H9 (cell line): ENCODE results near the gene PNPLA6. TPM values are rescaled to one million over a fixed set of nuclear protein-coding genes. Genes with fewer than 3 reads are reported as not detected.

Source experiments
- DNase-seq: peaks from one replicate; pipeline ENCODE4 v3.0.0-alpha.2; 2017
- H2AFZ ChIP-seq: one replicate; pipeline ENCODE4 v1.6.1; 2013; ENCODE audit warnings: mild to moderate bottlenecking, low read length, control low read depth, moderate library complexity
- H2AK5ac ChIP-seq: 2 replicates; pipeline ENCODE4 v1.6.1; 2013; ENCODE audit warnings: low read length, control low read depth, mixed read lengths; ENCODE audit not compliant: insufficient read length
- H2BK120ac ChIP-seq: one replicate; pipeline ENCODE4 v1.6.1; 2013; ENCODE audit warnings: low read depth, mild to moderate bottlenecking, low read length, control low read depth, inconsistent platforms; ENCODE audit not compliant: poor library complexity, severe bottlenecking
- H2BK12ac ChIP-seq: 2 replicates; pipeline ENCODE4 v1.6.1; 2013; ENCODE audit warnings: low read length, control low read depth, mixed read lengths, low read depth; ENCODE audit not compliant: insufficient read length
- H2BK15ac ChIP-seq: 2 replicates; pipeline ENCODE4 v1.6.1; 2013; ENCODE audit warnings: low read depth, low read length, control low read depth
- H2BK20ac ChIP-seq: one replicate; pipeline ENCODE4 v1.6.1; 2013; ENCODE audit warnings: low read depth, mild to moderate bottlenecking, low read length, control low read depth, inconsistent platforms; ENCODE audit not compliant: poor library complexity, severe bottlenecking
- H2BK5ac ChIP-seq: 2 replicates; pipeline ENCODE4 v1.6.1; 2013; ENCODE audit warnings: low read length, control low read depth, mixed read lengths; ENCODE audit not compliant: insufficient read length
- H3K14ac ChIP-seq: 2 replicates; pipeline ENCODE4 v1.6.1; 2013; ENCODE audit warnings: low read length, control low read depth; ENCODE audit not compliant: insufficient read depth
- H3K18ac ChIP-seq: 2 replicates; pipeline ENCODE4 v1.6.1; 2013; ENCODE audit warnings: low read depth, mild to moderate bottlenecking, mixed read lengths, low read length, control low read depth; ENCODE audit not compliant: insufficient read length
- H3K23ac ChIP-seq: 2 replicates; pipeline ENCODE4 v1.6.1; 2013; ENCODE audit warnings: low read length, control low read depth, mixed read lengths, low read depth; ENCODE audit not compliant: insufficient read length
- H3K23me2 ChIP-seq: 2 replicates; pipeline ENCODE4 v1.6.1; 2013; ENCODE audit warnings: low read depth, mild to moderate bottlenecking, mixed read lengths, low read length, control low read depth; ENCODE audit not compliant: insufficient read length, poor library complexity, severe bottlenecking
- H3K27ac ChIP-seq: 2 replicates; pipeline ENCODE4 v1.5.1; 2013; ENCODE audit warnings: low read length, control low read depth, mixed read lengths, low read depth; ENCODE audit not compliant: insufficient read length
- H3K27me3 ChIP-seq: 2 replicates; pipeline ENCODE4 v1.6.1; 2013; ENCODE audit warnings: low read length, control low read depth, inconsistent platforms; ENCODE audit not compliant: insufficient read depth
- H3K4ac ChIP-seq: 2 replicates; pipeline ENCODE4 v1.6.1; 2013; ENCODE audit warnings: low read depth, mild to moderate bottlenecking, control low read depth, inconsistent platforms, low read length, moderate library complexity
- H3K4me1 ChIP-seq: 2 replicates; pipeline ENCODE4 v1.6.1; 2013; ENCODE audit warnings: low read length, control low read depth, inconsistent platforms; ENCODE audit not compliant: insufficient read depth
- H3K4me2 ChIP-seq: 2 replicates; pipeline ENCODE4 v1.6.1; 2013; ENCODE audit warnings: low read length, control low read depth, mixed read lengths; ENCODE audit not compliant: insufficient read length, insufficient read depth
- H3K56ac ChIP-seq: 2 replicates; pipeline ENCODE4 v1.6.1; 2013; ENCODE audit warnings: low read depth, mild to moderate bottlenecking, mixed read lengths, low read length, control low read depth; ENCODE audit not compliant: insufficient read length
- H3K79me1 ChIP-seq: 2 replicates; pipeline ENCODE4 v1.6.1; 2013; ENCODE audit warnings: low read depth, mild to moderate bottlenecking, moderate library complexity, low read length, control low read depth, inconsistent platforms; ENCODE audit not compliant: insufficient read depth, poor library complexity, severe bottlenecking
- H3K79me2 ChIP-seq: 2 replicates; pipeline ENCODE4 v1.6.1; 2013; ENCODE audit warnings: low read length, control low read depth, inconsistent platforms; ENCODE audit not compliant: insufficient read depth
- H3K9ac ChIP-seq: 2 replicates; pipeline ENCODE4 v1.6.1; 2013; ENCODE audit warnings: low read length, control low read depth, mixed read lengths; ENCODE audit not compliant: insufficient read length; ENCODE audit errors: extremely low read depth
- H3K9me3 ChIP-seq: one replicate; pipeline ENCODE4 v1.6.1; 2013; ENCODE audit warnings: low read depth, low read length, inconsistent platforms; ENCODE audit not compliant: control insufficient read depth
- H3T11ph ChIP-seq: one replicate; pipeline ENCODE4 v1.6.1; 2013; ENCODE audit warnings: mild to moderate bottlenecking, low read length, control low read depth, inconsistent platforms
- H4K20me1 ChIP-seq: one replicate; pipeline ENCODE4 v1.6.1; 2013; ENCODE audit not compliant: control insufficient read depth, insufficient read length, insufficient read depth
- H4K5ac ChIP-seq: 2 replicates; pipeline ENCODE4 v1.6.1; 2013; ENCODE audit warnings: low read depth, mild to moderate bottlenecking, mixed read lengths, low read length, control low read depth; ENCODE audit not compliant: insufficient read length
- H4K8ac ChIP-seq: replicated peaks from 2 replicates; pipeline ENCODE4 v1.6.1; 2013; ENCODE audit warnings: low read length, control low read depth, mixed read lengths, low read depth; ENCODE audit not compliant: insufficient read length
- H4K91ac ChIP-seq: 2 replicates; pipeline ENCODE4 v1.6.1; 2013; ENCODE audit warnings: low read depth, mild to moderate bottlenecking, moderate library complexity, mixed read lengths, low read length, control low read depth; ENCODE audit not compliant: insufficient read length
- H3K27ac Mint-ChIP-seq, 3 experiments: 2 replicates in 2 of 3; 3 replicates in 1 of 3; pipeline ENCODE4 v1.8.0; 2020 to 2021; ENCODE audit warnings: mixed read lengths in 3 of 3, mild to moderate bottlenecking in 1 of 3, moderate library complexity in 1 of 3
- H3K27me3 Mint-ChIP-seq: 2 replicates; pipeline ENCODE4 v1.8.0; 2021; ENCODE audit warnings: low read depth, mild to moderate bottlenecking, moderate library complexity, mixed read lengths
- H3K36me3 Mint-ChIP-seq, 3 experiments: 2 replicates in 2 of 3; 3 replicates in 1 of 3; pipeline ENCODE4 v1.8.0; 2020 to 2021; ENCODE audit warnings: low read depth in 3 of 3, mixed read lengths in 3 of 3; ENCODE audit not compliant: insufficient read depth in 1 of 3
- H3K4me1 Mint-ChIP-seq, 2 experiments: 2 replicates each; pipeline ENCODE4 v1.8.0; 2020; ENCODE audit warnings: mixed read lengths in 2 of 2
- H3K4me3 Mint-ChIP-seq, 2 experiments: 2 replicates in 1 of 2; 3 replicates in 1 of 2; pipeline ENCODE4 v1.8.0; 2020 to 2021; ENCODE audit warnings: mild to moderate bottlenecking in 2 of 2, mixed read lengths in 2 of 2, moderate library complexity in 1 of 2
- H3K9me3 Mint-ChIP-seq, 2 experiments: 2 replicates in 1 of 2; 3 replicates in 1 of 2; pipeline ENCODE4 v1.8.0; 2020; ENCODE audit warnings: mild to moderate bottlenecking in 2 of 2, mixed read lengths in 2 of 2, moderate library complexity in 1 of 2
- WGBS: extraction: QIAGEN DNeasy Blood & Tissue Kit; methylation state at CpG from one replicate; pipeline ENCODE4 v1.1.7; 2013; ENCODE audit warnings: missing lambda C conversion rate, low lambda C conversion rate, mixed read lengths; ENCODE audit not compliant: insufficient read length; ENCODE audit errors: extremely low coverage; 5-methylcytosine and 5-hydroxymethylcytosine counted together
- total RNA-seq: library from RNA; stranded (reverse); gene quantifications from 2 replicates; pipeline ENCODE4 v1.2.1, GENCODE V29; 2021
- TF ChIP-seq, protein P1 (sequence below): fragments of 200-600 bp; sonication (generic); conservative IDR thresholded peaks from 3 replicates; pipeline ENCODE4 v1.8.0; 2021; ENCODE audit warnings: antibody characterized with exemption, mild to moderate bottlenecking

Gene PNPLA6
- total RNA-seq, 1 experiment from 2014 or later, result 130 TPM

DNA sequence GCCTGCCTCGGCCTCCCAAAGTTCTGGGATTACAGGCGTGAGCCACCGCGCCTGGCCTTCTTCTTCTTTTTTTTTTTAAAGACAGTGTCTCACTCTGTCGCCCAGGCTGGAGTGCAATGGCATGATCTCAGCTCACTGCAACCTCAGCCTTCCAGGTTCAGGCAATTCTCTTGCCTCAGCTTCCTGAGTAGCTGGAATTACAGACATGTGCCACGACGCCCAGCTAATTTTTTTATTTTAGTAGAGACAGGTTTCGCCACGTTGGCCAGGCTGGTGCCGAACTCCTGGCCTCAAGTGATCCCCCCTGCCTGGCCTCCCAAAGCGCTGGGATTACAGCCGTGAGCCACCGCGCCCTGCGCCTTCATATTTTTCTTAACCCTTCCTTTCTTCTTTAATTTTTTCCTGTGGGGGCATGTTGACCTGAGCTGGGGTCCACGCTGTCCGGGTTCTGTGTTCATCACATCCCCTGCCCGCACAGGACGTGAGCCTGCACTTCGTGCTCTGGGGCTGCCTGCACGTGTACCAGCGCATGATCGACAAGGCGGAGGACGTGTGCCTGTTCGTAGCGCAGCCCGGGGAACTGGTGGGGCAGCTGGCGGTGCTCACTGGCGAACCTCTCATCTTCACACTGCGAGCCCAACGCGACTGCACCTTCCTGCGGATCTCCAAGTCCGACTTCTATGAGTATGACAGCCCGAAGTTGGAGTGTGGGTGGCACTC is 14.1 kb downstream of the PNPLA6 start:
- H2BK5ac ChIP-seq, result no peak overlapping the region
- no CpG with 5 or more reads among the region's 36 CpGs for WGBS
- H3K27ac ChIP-seq, result no peak overlapping the region
- no peak overlapping the region for H3K9ac ChIP-seq
- H4K20me1 ChIP-seq, result no peaks in the 10 kb centered on the region
- no peak overlapping the region for H3K18ac ChIP-seq
- H2BK20ac ChIP-seq, result no peak overlapping the region
- no peak for DNase-seq
- Mint-ChIP-seq H3K9me3 (no peaks in the 10 kb centered on the region; a peak in 1 of 5 replicates), H3K27me3 (no peaks in the 10 kb centered on the region), H3K4me3 (no peak overlapping the region), H3K36me3 (peaks cover 5 to 32% (median 15%) of the 10 kb centered on the region in 3 experiments; a peak in 5 of 7 replicates), H3K27ac (peak overlapping the region in 1 of 3 experiments; percentile 70; a peak in 1 of 7 replicates), H3K4me1 (peaks cover 7 to 8% of the 10 kb centered on the region in 2 experiments; a peak in 3 of 4 replicates)
- H2BK15ac ChIP-seq, result no peak overlapping the region
- H2BK120ac ChIP-seq, result no peak overlapping the region
- no peak overlapping the region for H4K8ac ChIP-seq
- H3K79me1 ChIP-seq, result no peaks in the 10 kb centered on the region
- no peak overlapping the region for H3K4ac ChIP-seq
- no peak overlapping the region for H3K14ac ChIP-seq
- H3K4me1 ChIP-seq, result no peaks in the 10 kb centered on the region
- no peaks in the 10 kb centered on the region for H3K79me2 ChIP-seq
- no peak overlapping the region for H3T11ph ChIP-seq
- no peak overlapping the region for H3K23ac ChIP-seq
- no peaks in the 10 kb centered on the region for H3K9me3 ChIP-seq
- H2BK12ac ChIP-seq, result no peak overlapping the region
- no peak overlapping the region for H2AFZ ChIP-seq
- no peak overlapping the region for H3K4me2 ChIP-seq
- H2AK5ac ChIP-seq, result no peak overlapping the region
- H4K91ac ChIP-seq, result no peak overlapping the region
- H4K5ac ChIP-seq, result no peak overlapping the region
- TF ChIP-seq, protein P1, sequence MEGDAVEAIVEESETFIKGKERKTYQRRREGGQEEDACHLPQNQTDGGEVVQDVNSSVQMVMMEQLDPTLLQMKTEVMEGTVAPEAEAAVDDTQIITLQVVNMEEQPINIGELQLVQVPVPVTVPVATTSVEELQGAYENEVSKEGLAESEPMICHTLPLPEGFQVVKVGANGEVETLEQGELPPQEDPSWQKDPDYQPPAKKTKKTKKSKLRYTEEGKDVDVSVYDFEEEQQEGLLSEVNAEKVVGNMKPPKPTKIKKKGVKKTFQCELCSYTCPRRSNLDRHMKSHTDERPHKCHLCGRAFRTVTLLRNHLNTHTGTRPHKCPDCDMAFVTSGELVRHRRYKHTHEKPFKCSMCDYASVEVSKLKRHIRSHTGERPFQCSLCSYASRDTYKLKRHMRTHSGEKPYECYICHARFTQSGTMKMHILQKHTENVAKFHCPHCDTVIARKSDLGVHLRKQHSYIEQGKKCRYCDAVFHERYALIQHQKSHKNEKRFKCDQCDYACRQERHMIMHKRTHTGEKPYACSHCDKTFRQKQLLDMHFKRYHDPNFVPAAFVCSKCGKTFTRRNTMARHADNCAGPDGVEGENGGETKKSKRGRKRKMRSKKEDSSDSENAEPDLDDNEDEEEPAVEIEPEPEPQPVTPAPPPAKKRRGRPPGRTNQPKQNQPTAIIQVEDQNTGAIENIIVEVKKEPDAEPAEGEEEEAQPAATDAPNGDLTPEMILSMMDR, result no peak
- H3K23me2 ChIP-seq, result no peaks in the 10 kb centered on the region
- no peak overlapping the region for H3K56ac ChIP-seq
- H3K27me3 ChIP-seq, result no peaks in the 10 kb centered on the region
